Frontal cortex (tissue), 4 donors: ENCODE measurements around the gene AHCYL2. TPM values are rescaled to one million over a fixed set of nuclear protein-coding genes. Genes with fewer than 3 reads are reported as not detected.
"Not testable (repeated sequence)": the region's sequence is repeated elsewhere in the genome, so short reads cannot be mapped to it uniquely, and the experiment has no call there.

Experiments used
- DNase-seq, 2 donors: peaks; one replicate each; pipeline ENCODE4 v3.0.0; 2012; ENCODE audit warnings: low spot score in 2 of 2
- FAIRE-seq: peaks from 2 replicates; lab custom pipeline; 2012; peaks lifted over from hg19 to GRCh38; lab: Jason Lieb, UNC
- small RNA-seq: library from RNA; depleted of rRNA; stranded (forward); fragments of <200 nt; gene quantifications from one replicate; pipeline ENCODE3, GENCODE V24; 2014
- total RNA-seq: library from RNA; depleted of rRNA; stranded (reverse); fragments of >200 nt; gene quantifications from one replicate; pipeline ENCODE4 v1.2.3, GENCODE V29; 2014
- donor health status: control.
- donor health status: control.
- donor health status: control.

AHCYL2 gene
- total RNA-seq, 1 donor from 2014 or later, result 15.9 TPM

- FAIRE-seq, result no peak
- DNase-seq, result no peak
These were observed 239.4 kb downstream of the AHCYL2 start for GRCh38 chr7:129464194-129464593.

- no peak for DNase-seq
- no peak for FAIRE-seq
These were observed 240.2 kb downstream of the AHCYL2 start for GRCh38 chr7:129465080-129465479.

GRCh38 chr7:129466796-129467195 is 242.0 kb downstream of the AHCYL2 start:
- DNase-seq (no peak), FAIRE-seq (no peak)

GRCh38 chr7:129468087-129468486 is 243.3 kb downstream of the AHCYL2 start:
- no peak for DNase-seq
- FAIRE-seq, result no peak

GRCh38 chr7:129468547-129468946 is 243.7 kb downstream of the AHCYL2 start:
- no peak for FAIRE-seq
- no peak for DNase-seq

GRCh38 chr7:129469930-129470329 is 245.1 kb downstream of the AHCYL2 start:
- no peak for FAIRE-seq
- no peak for DNase-seq

GRCh38 chr7:129470411-129470810 is 245.6 kb downstream of the AHCYL2 start:
- DNase-seq (no peak), FAIRE-seq (no peak)

GRCh38 chr7:129471402-129471827 is 246.6 kb downstream of the AHCYL2 start:
- FAIRE-seq (no peak), DNase-seq (no peak)

GRCh38 chr7:129475931-129476330 is 251.1 kb downstream of the AHCYL2 start:
- FAIRE-seq, result not testable (repeated sequence)

GRCh38 chr7:129476398-129476797 is 251.6 kb downstream of the AHCYL2 start:
- DNase-seq, result not testable (repeated sequence)

More at GRCh38 chr7:129475931-129476330, 251.1 kb downstream of the AHCYL2 start:
- DNase-seq, result not testable (repeated sequence)

More at GRCh38 chr7:129476398-129476797, 251.6 kb downstream of the AHCYL2 start:
- FAIRE-seq, result not testable (repeated sequence)

Small RNAs within 50 kb of the gene (small RNA-seq; reads per million reads assigned to genes)
- gene AC009244.1 (not detected), gene SNRPGP3 (not detected)

Other genes starting within 250 kb of the AHCYL2 start
- 101 TPM for gene TNPO3, start 169.9 kb upstream of the AHCYL2 start, total RNA-seq
- 4.1 TPM for gene TSPAN33, start 80.3 kb upstream of the AHCYL2 start, total RNA-seq
- 8.6 TPM for gene SMO, start 36.4 kb upstream of the AHCYL2 start, total RNA-seq
- 44.8 TPM for gene STRIP2, start 209.4 kb downstream of the AHCYL2 start, total RNA-seq